Measurements from ENCODE around the gene WBP4. TPM values are rescaled to one million over a fixed set of nuclear protein-coding genes. Genes with fewer than 3 reads are reported as not detected.

Gene WBP4
- total RNA-seq, 4 donors from 2014 or later: 15.3 to 23.2 (median 18.5) TPM

- H3K9me3 ChIP-seq: no peaks in the 10 kb centered on the region
- 38% methylated on average over 2 of the region's 2 CpGs for WGBS
- peak overlapping the region in 3 of 4 donors; percentile 7 to 22 (median 19) for H3K4me3 ChIP-seq
- no peak for DNase-seq (ENCODE audit: extremely low spot score)
- H3K4me1 ChIP-seq: peaks cover 29 to 43% (median 41%) of the 10 kb centered on the region in 4 donors
- H3K36me3 ChIP-seq: peaks cover 25 to 45% (median 33%) of the 10 kb centered on the region in 4 donors
- TF ChIP-seq, protein P1, sequence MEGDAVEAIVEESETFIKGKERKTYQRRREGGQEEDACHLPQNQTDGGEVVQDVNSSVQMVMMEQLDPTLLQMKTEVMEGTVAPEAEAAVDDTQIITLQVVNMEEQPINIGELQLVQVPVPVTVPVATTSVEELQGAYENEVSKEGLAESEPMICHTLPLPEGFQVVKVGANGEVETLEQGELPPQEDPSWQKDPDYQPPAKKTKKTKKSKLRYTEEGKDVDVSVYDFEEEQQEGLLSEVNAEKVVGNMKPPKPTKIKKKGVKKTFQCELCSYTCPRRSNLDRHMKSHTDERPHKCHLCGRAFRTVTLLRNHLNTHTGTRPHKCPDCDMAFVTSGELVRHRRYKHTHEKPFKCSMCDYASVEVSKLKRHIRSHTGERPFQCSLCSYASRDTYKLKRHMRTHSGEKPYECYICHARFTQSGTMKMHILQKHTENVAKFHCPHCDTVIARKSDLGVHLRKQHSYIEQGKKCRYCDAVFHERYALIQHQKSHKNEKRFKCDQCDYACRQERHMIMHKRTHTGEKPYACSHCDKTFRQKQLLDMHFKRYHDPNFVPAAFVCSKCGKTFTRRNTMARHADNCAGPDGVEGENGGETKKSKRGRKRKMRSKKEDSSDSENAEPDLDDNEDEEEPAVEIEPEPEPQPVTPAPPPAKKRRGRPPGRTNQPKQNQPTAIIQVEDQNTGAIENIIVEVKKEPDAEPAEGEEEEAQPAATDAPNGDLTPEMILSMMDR (IDR thresholded peaks at IDR 0.05): no peak
- TF ChIP-seq POLR2A (IDR thresholded peaks at IDR 0.05; ENCODE audit: low read depth) (no peak), EP300 (IDR thresholded peaks at IDR 0.05) (no peak), POLR2AphosphoS5 (IDR thresholded peaks at IDR 0.05) (no peak)
- intact Hi-C loops (cut with DNase I): loop anchor here (5.0 to 10.0 kb wide), 3 partner anchors 142 to 980 kb away; partner anchors contain the start of genes DGKH and MRPS31
- H3K27ac ChIP-seq (replicated peaks in 1 of 4): peak overlapping the region; percentile 95 to 99 (median 99)
- H3K27me3 ChIP-seq: no peaks in the 10 kb centered on the region
These were observed 3.2 kb downstream of the WBP4 start for GRCh38 chr13:41064493-41064892.

- TF ChIP-seq POLR2AphosphoS5 (IDR thresholded peaks at IDR 0.05): peak in 1 of 2 donors; percentile 40
- TF ChIP-seq, protein P1 (IDR thresholded peaks at IDR 0.05): no peak
- no peak for DNase-seq (ENCODE audit: extremely low spot score)
These were observed 3.8 kb downstream of the WBP4 start for GRCh38 chr13:41065078-41065477.

GRCh38 chr13:41074523-41074922 lies 13.2 kb downstream of the WBP4 start:
- intact Hi-C loops (cut with DNase I): loop anchor here (5.0 kb wide), 2 partner anchors 58 to 148 kb away; partner anchors contain the start of gene KBTBD6
- 89% methylated on average over 9 of the region's 9 CpGs for WGBS
- H3K36me3 ChIP-seq: peaks cover 60 to 97% (median 89%) of the 10 kb centered on the region in 4 donors

More at GRCh38 chr13:41065078-41065477, 3.8 kb downstream of the WBP4 start:
- H3K9me3 ChIP-seq: no peaks in the 10 kb centered on the region
- peak overlapping the region; percentile 95 to 99 (median 99) for H3K27ac ChIP-seq (replicated peaks in 1 of 4)
- intact Hi-C loops (cut with DNase I): loop anchor here (10.0 kb wide), 2 partner anchors 290 to 980 kb away; partner anchors contain the start of genes DGKH and MRPS31
- no peaks in the 10 kb centered on the region for H3K27me3 ChIP-seq
- H3K4me3 ChIP-seq: peak overlapping the region in 2 of 4 donors; percentile 7 to 22
- H3K4me1 ChIP-seq: peaks cover 29 to 43% (median 41%) of the 10 kb centered on the region in 4 donors
- peaks cover 30 to 51% (median 38%) of the 10 kb centered on the region in 4 donors for H3K36me3 ChIP-seq

GRCh38 chr13:41075034-41075433 lies 13.7 kb downstream of the WBP4 start:
- TF ChIP-seq POLR2A (IDR thresholded peaks at IDR 0.05; ENCODE audit: low read depth) (no peak), POLR2AphosphoS5 (IDR thresholded peaks at IDR 0.05) (no peak), EP300 (IDR thresholded peaks at IDR 0.05) (no peak)
- TF ChIP-seq, protein P1 (IDR thresholded peaks at IDR 0.05): peak; percentile 55 to 61 (median 58)
- Histone ChIP-seq H3K36me3 (peaks cover 55 to 97% (median 88%) of the 10 kb centered on the region in 4 donors), H3K27ac (replicated peaks in 1 of 4) (no peak overlapping the region), H3K27me3 (no peaks in the 10 kb centered on the region), H3K4me3 (no peak overlapping the region), H3K4me1 (no peaks in the 10 kb centered on the region), H3K9me3 (no peaks in the 10 kb centered on the region)
- WGBS: 36% methylated on average over 1 of the region's 1 CpG
- no peak for DNase-seq (ENCODE audit: extremely low spot score)
- intact Hi-C loops (cut with DNase I): no loop called here

More at GRCh38 chr13:41074523-41074922, 13.2 kb downstream of the WBP4 start:
- no peak for DNase-seq (ENCODE audit: extremely low spot score)
- no peaks in the 10 kb centered on the region for H3K27me3 ChIP-seq
- no peaks in the 10 kb centered on the region for H3K9me3 ChIP-seq
- H3K27ac ChIP-seq (replicated peaks in 1 of 4): no peak overlapping the region
- no peaks in the 10 kb centered on the region for H3K4me1 ChIP-seq
- H3K4me3 ChIP-seq: no peak overlapping the region
- TF ChIP-seq EP300 (IDR thresholded peaks at IDR 0.05): no peak
- no peak for TF ChIP-seq POLR2A (IDR thresholded peaks at IDR 0.05; ENCODE audit: low read depth)
- no peak for TF ChIP-seq POLR2AphosphoS5 (IDR thresholded peaks at IDR 0.05)
- TF ChIP-seq, protein P1 (IDR thresholded peaks at IDR 0.05): no peak

DNA sequence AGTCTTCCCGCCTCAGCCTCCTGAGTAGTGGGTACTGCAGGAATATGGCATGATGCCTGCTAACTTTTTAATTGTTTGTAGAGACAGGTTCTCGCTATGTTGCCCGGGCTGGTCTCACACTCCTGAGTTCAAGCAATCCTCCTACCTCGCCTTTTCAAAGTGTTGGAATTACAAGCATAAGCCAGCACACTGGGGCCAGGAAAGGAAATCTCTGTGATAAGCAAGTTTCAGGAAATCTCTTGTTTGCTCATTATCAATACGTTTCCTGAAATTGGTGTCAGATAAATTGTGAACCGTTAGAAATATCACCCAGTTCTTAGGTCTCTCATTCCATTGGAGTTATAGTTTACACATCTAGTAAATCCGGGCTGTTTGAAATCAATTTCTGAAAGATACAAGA lies 14.2 kb downstream of the WBP4 start:
- Histone ChIP-seq H3K4me1 (no peaks in the 10 kb centered on the region), H3K36me3 (peaks cover 51 to 97% (median 85%) of the 10 kb centered on the region in 4 donors), H3K4me3 (no peak overlapping the region), H3K27ac (replicated peaks in 1 of 4) (no peak overlapping the region), H3K27me3 (no peaks in the 10 kb centered on the region), H3K9me3 (no peaks in the 10 kb centered on the region)
- no peak for TF ChIP-seq POLR2A (IDR thresholded peaks at IDR 0.05; ENCODE audit: low read depth)
- TF ChIP-seq EP300 (IDR thresholded peaks at IDR 0.05): no peak
- TF ChIP-seq, protein P1 (IDR thresholded peaks at IDR 0.05): no peak
- no peak for TF ChIP-seq POLR2AphosphoS5 (IDR thresholded peaks at IDR 0.05)
- 85% methylated on average over 7 of the region's 7 CpGs for WGBS
- intact Hi-C loops (cut with DNase I): no loop called here
- no peak for DNase-seq (ENCODE audit: extremely low spot score)

All from esophagus muscularis mucosa (tissue), 4 donors.